Measurements from ENCODE around the gene RBBP9. TPM values are rescaled to one million over a fixed set of nuclear protein-coding genes. Genes with fewer than 3 reads are reported as not detected.
"Not testable (repeated sequence)": the region's sequence is repeated elsewhere in the genome, so short reads cannot be mapped to it uniquely, and the experiment has no call there.

Gene RBBP9
- total RNA-seq, 1 experiment from 2014 or later, result 11.1 TPM

GRCh38 chr20:18527339-18527738, 30.3 kb upstream of the RBBP9 start:
- ChIA-PET CTCF (no interaction called here), POLR2A (no interaction called here)
- TF ChIP-seq POLR2AphosphoS5 (IDR thresholded peaks at IDR 0.05; ENCODE audit: low read depth, low read length) (no peak), REST (IDR thresholded peaks at IDR 0.05; ENCODE audit: insufficient read depth in 1 of 2, low read depth in 2 of 2, low read length in 1 of 2) (no peak), SIN3A (IDR thresholded peaks at IDR 0.05; ENCODE audit: borderline replicate concordance, insufficient read depth, low read depth, low read length) (no peak), TCF7L2 (IDR thresholded peaks at IDR 0.05; ENCODE audit: low read depth, low read length) (no peak), CTCF (IDR thresholded peaks at IDR 0.05) (no peak)
- Histone ChIP-seq H3K9me3 (ENCODE audit: control insufficient read depth, insufficient read depth, low read depth, low read length) (no peaks in the 10 kb centered on the region), H3K4me1 (ENCODE audit: control insufficient read depth, insufficient read depth, low read length) (no peaks in the 10 kb centered on the region), H3K36me3 (ENCODE audit: control insufficient read depth, insufficient read depth, low read length) (peaks cover 40% of the 10 kb centered on the region), H3K27me3 (ENCODE audit: control insufficient read depth, insufficient read depth, low read length) (no peaks in the 10 kb centered on the region), H3K4me3 (ENCODE audit: low read depth in 2 of 2, low read length in 2 of 2) (no peak overlapping the region), H3K27ac (ENCODE audit: low read length) (no peak overlapping the region)
- DNase-seq (ENCODE audit: low read depth, low spot score) (no peak), ATAC-seq (no peak)
- BruUV-seq (replicated peaks), result no TSS peak
- intact Hi-C loops (cut with micrococcal nuclease; ENCODE audit: unreplicated experiment), result no loop called here
- in situ Hi-C loops (cut with HindIII; ENCODE audit: low pct_unique_long_range_greater_than_20kb, low sequenced_read_pairs), result no loop called here

GRCh38 chr20:18526761-18527160, 29.7 kb upstream of the RBBP9 start:
- CTCF ChIA-PET; H3K27ac ChIP-seq (ENCODE audit: low read length); ATAC-seq; H3K4me1 ChIP-seq (ENCODE audit: control insufficient read depth, insufficient read depth, low read length); BruUV-seq (replicated peaks); H3K4me3 ChIP-seq (ENCODE audit: low read depth in 2 of 2, low read length in 2 of 2); in situ Hi-C loops (cut with HindIII; ENCODE audit: low pct_unique_long_range_greater_than_20kb, low sequenced_read_pairs); POLR2A ChIA-PET; H3K27me3 ChIP-seq (ENCODE audit: control insufficient read depth, insufficient read depth, low read length); DNase-seq (ENCODE audit: low read depth, low spot score); intact Hi-C loops (cut with micrococcal nuclease; ENCODE audit: unreplicated experiment); H3K9me3 ChIP-seq (ENCODE audit: control insufficient read depth, insufficient read depth, low read depth, low read length): not testable (repeated sequence)
- H3K36me3 ChIP-seq (ENCODE audit: control insufficient read depth, insufficient read depth, low read length), result peaks cover 35% of the 10 kb centered on the region

GRCh38 chr20:18524646-18525045, 27.6 kb upstream of the RBBP9 start:
- no peak overlapping the region for H3K4me3 ChIP-seq (ENCODE audit: low read depth in 2 of 2, low read length in 2 of 2)
- H3K27ac ChIP-seq (ENCODE audit: low read length), result no peak overlapping the region
- H3K9me3 ChIP-seq (ENCODE audit: control insufficient read depth, insufficient read depth, low read depth, low read length), result no peaks in the 10 kb centered on the region
- intact Hi-C loops (cut with micrococcal nuclease; ENCODE audit: unreplicated experiment), result no loop called here
- POLR2A ChIA-PET, result interaction anchor here (0.6 kb wide), 1 partner anchor 10 kb away, joined by 4 read pairs; no protein-coding TSS in a partner anchor
- ATAC-seq (no peak), DNase-seq (ENCODE audit: low read depth, low spot score) (no peak)
- H3K36me3 ChIP-seq (ENCODE audit: control insufficient read depth, insufficient read depth, low read length), result peaks cover 32% of the 10 kb centered on the region
- no peaks in the 10 kb centered on the region for H3K4me1 ChIP-seq (ENCODE audit: control insufficient read depth, insufficient read depth, low read length)
- TF ChIP-seq POLR2AphosphoS5 (IDR thresholded peaks at IDR 0.05; ENCODE audit: low read depth, low read length), result no peak
- no peak for TF ChIP-seq TCF7L2 (IDR thresholded peaks at IDR 0.05; ENCODE audit: low read depth, low read length)
- TF ChIP-seq SIN3A (IDR thresholded peaks at IDR 0.05; ENCODE audit: borderline replicate concordance, insufficient read depth, low read depth, low read length), result no peak
- TF ChIP-seq CTCF (IDR thresholded peaks at IDR 0.05), result no peak
- no peak for TF ChIP-seq REST (IDR thresholded peaks at IDR 0.05; ENCODE audit: insufficient read depth in 1 of 2, low read depth in 2 of 2, low read length in 1 of 2)
- no peaks in the 10 kb centered on the region for H3K27me3 ChIP-seq (ENCODE audit: control insufficient read depth, insufficient read depth, low read length)
- in situ Hi-C loops (cut with HindIII; ENCODE audit: low pct_unique_long_range_greater_than_20kb, low sequenced_read_pairs), result no loop called here
- BruUV-seq (replicated peaks), result no TSS peak
- CTCF ChIA-PET, result no interaction called here
